Eye (tissue), 1 donor: ENCODE results near the gene EPS15.
A peak's percentile ranks its signal among the peaks of the same experiment; 100 is the strongest.

Experiments used
- DNase-seq: peaks from one replicate; pipeline ENCODE4 v3.0.0-alpha.2; 2015

EPS15 gene

GRCh38 chr1:51372561-51372960 lies 146.5 kb downstream of the EPS15 start:
- DNase-seq = no peak

DNA sequence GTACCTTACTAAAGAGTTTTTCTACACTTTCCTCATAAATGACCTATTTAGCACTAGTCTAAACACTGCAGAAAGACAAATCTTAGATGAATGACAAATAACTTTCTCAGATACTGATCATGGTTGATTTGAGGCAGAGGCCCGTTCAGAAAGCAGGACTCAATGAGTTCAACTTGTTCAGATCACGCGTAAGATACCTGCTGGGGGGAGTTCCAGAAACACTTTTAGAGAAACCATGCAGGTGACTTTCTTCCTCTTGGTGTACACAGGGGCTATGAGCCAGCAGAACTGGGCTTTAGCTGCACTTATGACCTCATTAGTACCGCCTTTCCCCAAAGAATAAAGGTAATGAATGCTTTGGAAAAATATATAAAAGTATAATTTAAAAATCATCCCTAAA lies 149.9 kb downstream of the EPS15 start:
- DNase-seq = no peak

GRCh38 chr1:51365774-51366173 lies 153.3 kb downstream of the EPS15 start:
- no peak for DNase-seq

GRCh38 chr1:51359879-51360278 lies 159.2 kb downstream of the EPS15 start:
- no peak for DNase-seq

- no peak for DNase-seq
These were observed 163.7 kb downstream of the EPS15 start for GRCh38 chr1:51355382-51355781.

DNA sequence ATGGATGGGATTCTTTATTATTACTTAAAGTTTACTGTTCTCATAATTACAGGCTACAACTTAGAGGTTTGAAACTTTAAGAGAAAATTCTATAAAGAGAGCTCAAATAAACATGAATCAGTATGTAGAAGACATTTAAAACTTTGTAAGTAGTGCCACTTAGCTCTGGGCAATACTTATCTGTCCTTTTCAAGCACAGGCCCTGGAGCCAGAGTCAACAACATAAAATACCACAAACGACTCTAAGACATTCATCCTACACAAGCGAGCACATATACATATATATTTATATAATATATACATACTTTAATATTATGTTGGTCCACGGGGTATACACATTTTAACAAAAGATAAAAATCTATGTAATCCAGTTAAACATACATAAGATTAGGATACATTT lies 164.7 kb downstream of the EPS15 start:
- DNase-seq = no peak

DNA sequence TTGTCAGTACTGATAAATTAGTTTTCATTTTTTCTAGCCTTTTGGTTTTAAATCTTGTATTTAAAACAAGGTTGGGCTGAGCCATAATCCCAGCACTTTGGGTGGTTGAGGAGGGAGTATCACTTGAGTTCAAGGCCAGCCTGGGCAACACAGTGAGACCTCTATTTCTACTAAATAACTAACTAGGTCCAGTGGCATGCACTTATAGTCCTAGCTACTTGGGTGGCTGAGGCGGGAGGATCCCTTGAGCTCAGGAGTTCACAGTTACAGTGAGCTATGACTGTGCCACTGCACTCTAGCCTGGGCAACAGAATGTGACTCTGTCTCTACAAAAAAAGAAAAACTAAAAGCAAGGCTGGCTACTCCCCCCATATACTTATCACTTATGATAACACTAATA lies 167.2 kb downstream of the EPS15 start:
- DNase-seq = no peak

GRCh38 chr1:51349862-51350261 lies 169.2 kb downstream of the EPS15 start:
- DNase-seq = no peak

- no peak for DNase-seq
These were observed 170.9 kb downstream of the EPS15 start for GRCh38 chr1:51348147-51348527.

DNA sequence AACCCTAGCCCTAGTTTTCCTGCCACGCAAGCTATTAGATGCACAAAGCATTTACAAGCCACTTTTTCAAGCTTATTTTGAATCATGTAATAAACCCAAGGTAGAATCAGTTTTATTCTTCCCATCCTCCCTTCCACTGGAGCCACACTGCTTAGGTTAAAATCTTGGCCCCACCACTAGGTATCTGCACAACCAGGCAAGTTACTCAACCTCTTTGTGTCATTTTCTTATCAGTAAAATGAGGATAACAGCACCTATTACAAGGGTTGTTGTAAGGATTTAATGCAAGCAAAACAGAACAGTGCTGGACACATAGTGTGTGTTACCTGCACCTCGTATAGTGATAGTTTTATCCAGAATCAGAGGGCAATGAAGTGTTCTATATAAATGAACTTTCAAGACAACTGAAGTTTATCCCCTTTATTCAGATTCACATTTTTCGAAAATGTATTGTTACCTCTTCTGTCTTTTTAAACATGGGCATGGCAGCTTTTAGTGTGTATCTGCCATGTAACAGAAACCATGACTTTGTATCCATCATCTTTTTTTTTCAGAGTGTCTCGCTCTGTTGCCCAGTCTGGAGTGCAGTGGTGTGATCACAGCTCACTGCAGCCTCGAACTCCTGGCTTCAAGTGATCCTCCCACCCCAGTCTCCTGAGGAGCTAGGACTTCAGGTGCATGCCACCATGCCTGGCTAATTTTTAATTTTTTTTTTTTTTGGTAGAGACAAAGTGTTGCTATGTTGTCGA lies 171.5 kb downstream of the EPS15 start:
- no peak for DNase-seq

- no peak for DNase-seq
These were observed 172.8 kb downstream of the EPS15 start for GRCh38 chr1:51346086-51346942.

DNA sequence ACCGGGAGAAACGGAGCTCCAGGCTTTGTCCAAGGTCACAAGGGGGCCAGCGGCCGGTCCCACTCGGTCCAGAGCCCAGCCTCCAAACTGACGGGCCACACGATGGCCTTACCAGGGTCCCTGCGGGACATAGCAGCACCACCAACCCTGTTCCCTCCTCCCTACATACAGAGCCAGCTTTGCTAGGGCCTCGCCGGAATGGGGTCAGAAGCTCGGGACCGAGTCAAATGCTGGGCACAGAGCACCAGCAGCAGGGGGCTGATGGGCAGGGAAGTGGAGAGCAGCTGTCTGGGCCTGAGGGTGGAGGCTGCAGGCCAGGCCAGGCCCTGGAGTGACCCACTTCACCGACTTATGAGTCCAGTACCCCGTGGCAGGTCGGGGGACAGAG lies 173.8 kb downstream of the EPS15 start:
- no peak for DNase-seq

DNA sequence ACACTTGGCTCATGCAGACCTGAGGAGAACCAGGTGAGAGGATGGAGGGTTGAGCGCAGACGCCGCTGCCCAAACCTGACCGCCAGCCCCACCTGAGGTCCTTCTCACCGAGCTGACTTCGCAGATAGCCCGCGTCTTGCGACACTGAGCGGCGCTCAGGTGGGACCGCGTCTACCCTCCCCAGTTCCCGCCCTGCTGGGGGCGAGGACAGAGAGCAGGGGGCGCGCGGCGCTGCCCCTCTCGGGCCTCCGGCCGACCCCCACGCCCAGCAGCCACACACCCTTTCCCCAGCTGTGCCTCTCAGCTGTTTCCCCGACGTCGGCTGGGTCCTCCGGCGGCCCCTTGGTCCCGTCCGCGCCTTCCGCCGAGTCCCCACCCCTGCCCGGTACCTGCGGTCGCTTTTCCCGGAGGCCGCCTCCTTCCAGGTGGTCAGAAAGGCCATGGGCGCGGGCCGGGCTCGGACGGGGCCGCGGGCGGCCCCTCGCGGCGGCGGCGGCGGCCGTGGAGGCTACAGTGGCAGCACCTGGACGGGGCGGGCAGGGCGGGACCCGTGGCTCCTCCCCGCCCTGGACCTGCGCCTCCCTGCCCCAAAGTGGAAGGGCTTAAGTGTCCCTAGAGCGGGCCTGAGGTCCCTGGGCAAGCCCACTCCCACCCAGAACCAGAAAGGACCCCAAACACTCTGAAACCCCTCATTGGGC lies 174.3 kb downstream of the EPS15 start:
- peak; percentile 22 for DNase-seq

DNA sequence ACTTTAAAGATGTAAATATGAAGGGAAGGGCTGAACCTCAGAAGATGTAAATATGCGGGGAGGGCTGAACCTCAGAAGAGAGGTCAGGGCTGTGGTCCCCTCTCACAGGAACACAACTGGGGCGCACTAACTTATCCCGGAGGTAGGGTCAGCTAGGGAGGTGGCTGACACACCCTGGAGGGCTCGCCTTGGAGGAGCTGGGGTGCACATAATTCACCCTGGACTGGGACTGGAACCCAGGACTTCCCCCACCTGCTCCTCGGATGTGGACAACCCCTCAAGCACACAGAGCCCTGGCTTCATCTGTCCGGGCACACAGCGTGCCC lies 174.8 kb downstream of the EPS15 start:
- no peak for DNase-seq

GRCh38 chr1:51343624-51344023 lies 175.4 kb downstream of the EPS15 start:
- DNase-seq = no peak

DNA sequence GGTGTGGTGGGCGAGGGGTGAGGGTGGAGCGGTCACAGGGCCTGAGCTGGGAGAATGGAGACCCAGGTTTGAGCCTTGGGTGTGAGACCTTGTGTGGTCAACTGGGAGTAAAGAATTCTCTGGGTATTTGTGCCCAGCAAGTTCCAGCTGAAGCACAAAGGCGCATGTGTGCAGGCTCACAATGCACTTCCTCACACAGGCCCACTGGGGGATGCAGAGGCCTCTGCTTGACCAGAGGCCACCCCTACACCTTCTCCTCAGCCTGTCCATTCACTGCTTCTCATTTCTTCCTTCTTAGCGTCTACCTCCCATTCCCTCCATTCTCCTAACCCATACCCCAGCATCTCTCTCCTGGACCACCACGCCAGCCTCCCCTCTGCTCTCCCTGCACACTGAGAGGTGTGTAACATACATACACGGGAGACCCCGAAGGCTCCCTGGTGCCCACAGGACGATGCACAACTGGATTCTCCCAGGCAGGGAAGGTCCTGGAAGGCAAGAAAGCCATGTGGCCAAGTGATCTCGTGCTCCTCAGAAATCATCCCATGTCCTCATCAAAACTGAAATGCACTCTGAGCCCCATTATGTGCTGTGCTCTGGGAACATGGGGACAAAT lies 176.4 kb downstream of the EPS15 start:
- no peak for DNase-seq

- no peak for DNase-seq
These were observed 177.1 kb downstream of the EPS15 start for GRCh38 chr1:51341876-51342496.

DNA sequence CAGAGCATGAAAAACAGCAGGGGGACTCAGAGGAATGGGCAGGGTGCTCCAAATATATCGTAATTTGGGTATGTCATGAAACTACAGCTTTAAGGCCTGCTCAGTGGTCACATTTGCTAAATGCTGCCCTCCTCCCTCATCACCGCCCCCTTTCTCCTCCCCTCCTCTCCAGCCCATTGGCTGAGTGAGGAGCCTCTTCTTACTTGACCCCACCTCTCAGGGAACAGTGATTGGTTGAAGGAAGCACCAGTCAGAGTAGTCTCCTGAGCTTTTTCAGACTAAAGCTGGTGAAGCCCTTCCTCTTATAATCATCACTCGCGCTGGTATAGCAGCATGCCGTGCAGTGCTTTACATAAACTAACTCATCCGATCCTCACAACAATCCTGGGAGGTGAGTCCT lies 178.7 kb downstream of the EPS15 start:
- no peak for DNase-seq

GRCh38 chr1:51336711-51337110 lies 182.4 kb downstream of the EPS15 start:
- no peak for DNase-seq

GRCh38 chr1:51336004-51336403 lies 183.1 kb downstream of the EPS15 start:
- DNase-seq = no peak

DNA sequence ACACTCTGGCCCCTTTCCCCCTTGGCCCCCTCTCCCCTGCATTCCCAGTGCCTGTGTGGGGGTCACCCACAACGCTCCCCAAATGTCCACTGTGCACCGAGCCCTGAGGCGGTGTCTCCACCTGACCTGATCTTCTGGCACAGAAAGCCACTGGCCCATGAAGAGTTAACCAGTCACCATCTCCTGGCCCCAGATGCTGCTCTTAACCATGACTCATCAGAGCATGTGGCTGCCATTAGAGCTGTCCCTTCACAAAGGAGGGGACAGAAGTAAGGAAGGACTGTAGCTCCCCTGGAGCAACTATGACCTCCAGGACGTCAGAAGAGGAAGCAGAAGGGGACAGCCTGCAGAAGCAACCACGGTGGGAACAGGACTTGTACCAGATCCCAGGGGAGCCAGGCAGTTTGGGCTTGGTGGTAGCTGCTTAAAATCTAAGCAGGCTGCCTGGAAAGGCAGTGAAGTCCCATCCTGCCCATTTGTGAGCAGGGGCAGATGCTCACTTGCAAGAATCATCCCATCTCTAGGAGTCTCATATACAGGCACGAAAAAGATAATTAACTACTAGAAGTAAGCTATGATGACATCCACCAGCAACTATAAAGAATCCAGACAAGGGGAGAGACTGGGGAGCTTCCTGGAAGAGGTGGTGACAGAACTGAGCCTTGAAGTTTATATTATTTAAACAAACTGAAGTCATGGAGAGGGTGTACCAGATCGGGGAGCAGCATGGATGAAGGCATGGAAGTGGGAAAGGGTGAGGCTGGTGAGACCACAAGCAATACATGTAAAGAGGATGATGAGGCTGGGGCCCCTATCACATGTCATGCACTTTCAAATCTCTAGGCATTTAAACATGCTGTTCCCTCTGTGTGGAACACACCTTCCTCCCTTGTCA lies 187.6 kb downstream of the EPS15 start:
- DNase-seq = peak; percentile 74
